NCI-H1694 treated with DMSO at 0.1 percent for 48 hours (cell line): Measurements from ENCODE around the gene RTN4R.

ENCODE experiments used
- DNase-seq: peaks from one replicate; lab custom pipeline; 2025; lab: John Stamatoyannopoulos, UW

Gene RTN4R

GRCh38 chr22:20229916-20230775 lies 38.0 kb downstream of the RTN4R start:
- no peak for DNase-seq

GRCh38 chr22:20228939-20229272 lies 39.2 kb downstream of the RTN4R start:
- no peak for DNase-seq

DNA sequence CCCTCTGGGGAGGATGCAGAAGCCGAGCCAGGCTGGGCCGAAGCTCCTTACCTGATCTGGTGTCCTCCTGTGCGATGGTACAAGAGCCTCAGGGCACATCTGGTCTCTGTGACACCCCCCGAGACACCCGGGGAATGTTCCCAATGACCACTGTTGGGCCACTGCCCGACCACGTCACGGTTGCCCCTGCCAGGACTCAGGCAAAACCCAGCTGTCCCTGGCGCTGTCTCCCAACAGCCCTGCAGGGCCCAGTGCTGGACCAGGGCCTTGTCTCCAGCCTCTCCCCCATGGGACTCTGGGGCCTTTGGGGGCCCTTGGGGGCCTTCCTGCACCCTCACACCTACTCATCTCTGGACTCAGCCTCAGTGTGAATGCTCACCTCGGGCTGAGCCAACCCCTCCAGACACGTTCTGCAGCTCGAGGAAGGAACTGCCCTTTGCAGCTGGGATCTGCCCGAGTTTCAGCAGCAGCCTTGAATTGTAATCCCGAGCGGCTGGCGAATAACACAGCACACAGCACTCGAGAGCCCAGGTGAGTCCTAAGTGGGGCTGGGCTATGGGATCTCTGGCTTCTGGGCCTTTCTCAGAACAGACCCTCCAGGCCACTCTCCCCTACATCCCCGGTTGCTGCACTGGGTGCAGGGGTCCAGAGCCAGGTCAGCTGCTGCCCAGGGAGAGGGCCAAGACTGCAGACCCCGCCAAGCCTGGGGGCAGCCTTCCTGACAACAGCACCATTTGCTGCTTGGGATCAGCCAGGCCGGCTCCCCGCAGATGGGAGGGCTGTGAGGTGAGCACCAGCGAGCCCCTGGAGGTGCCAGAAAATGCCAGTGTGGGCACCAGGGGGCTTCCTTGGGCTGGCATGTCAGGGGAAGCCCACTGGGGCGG lies 39.8 kb downstream of the RTN4R start:
- no peak for DNase-seq

DNA sequence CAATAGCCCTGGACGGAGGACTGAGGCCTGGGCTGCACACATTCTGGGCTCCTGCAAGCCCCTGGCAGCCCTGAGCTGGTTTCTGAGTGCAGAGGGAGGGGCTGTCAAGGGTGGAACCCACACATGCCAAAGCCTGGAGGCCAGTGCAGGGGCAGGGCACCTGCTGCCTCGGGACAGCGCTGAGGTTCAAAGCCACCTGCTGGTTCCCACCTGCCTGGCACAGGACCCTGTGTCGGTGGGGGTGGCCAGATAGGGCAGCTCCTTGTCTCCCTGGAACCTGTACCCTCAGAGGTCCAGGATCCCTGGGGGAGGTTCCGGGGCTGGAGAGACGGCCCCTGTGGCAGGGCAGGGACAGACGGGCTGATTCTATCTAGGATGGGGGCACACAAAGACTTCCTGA lies 40.8 kb downstream of the RTN4R start:
- no peak for DNase-seq

DNA sequence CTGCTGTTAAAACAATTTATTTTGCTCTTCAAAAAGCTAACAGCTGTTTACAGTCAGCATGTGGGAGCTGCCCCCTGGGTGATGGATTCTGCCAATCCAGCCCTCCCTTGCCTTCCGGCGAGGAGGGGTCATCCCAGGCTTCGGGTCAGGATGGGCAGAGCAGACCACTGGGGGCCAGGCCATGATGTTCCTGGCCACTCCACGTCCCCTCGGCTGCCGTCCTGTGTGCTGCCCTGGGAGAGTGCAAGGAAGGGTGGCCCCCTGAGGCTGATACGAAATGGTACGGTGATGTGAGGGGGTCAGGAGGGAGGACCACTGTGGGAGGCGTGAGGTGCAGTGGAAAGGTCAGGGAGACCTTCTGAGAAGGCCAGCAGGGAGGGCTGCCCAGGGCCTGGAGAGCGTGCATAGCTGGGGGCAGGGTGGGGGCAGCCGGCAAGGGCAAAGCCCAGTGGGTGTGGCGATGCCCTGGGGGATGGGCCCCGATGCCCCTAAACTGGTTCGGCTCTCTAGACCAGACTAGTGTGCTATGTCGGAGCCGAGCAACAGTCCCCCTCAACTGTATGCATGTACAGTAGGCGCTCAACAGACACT lies 41.3 kb downstream of the RTN4R start:
- DNase-seq = no peak

DNA sequence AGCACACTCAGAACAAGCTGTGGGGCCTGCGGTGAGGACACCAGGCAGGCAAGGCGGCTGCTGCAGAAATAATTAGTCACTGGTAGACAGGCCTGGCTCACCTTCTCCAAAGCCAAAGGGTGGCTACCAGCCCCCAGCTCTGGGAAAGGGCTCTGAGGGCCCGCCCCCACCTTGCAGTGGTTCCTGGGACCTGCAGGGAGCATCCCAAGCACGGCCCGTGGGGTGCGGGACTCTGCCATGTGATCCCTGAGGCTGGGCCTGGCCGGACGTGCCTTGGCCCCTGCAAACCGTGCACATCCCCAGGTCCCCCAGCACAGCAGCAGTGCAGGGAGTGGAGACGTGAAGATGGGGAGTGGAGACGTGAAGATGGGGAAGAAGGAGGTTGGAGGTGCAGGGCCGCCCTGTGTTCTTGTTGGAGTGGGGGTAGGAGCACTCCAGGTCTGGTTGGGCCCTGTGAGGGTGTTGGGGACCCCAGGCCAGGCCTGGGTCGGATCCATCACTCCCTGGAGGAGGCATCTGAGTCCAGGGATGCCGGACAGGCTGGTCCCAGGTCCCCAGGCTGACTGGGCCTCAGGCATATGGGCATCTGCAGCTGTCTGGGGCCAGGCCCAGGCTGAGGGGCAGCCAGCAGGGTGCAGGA lies 41.9 kb downstream of the RTN4R start:
- DNase-seq = no peak

DNA sequence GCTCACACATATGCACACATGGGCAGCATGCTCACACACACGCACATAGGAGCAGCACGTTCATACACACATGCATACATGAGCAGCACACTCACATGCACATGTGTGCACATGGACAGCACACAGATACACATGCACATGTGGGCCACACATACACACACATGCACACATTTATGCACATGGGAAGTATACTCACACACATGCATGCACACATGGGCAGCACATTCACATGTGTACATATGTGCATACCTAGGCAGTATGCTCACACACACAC lies 42.5 kb downstream of the RTN4R start:
- no peak for DNase-seq

- no peak for DNase-seq
These were observed 43.0 kb downstream of the RTN4R start for GRCh38 chr22:20224917-20225692.

DNA sequence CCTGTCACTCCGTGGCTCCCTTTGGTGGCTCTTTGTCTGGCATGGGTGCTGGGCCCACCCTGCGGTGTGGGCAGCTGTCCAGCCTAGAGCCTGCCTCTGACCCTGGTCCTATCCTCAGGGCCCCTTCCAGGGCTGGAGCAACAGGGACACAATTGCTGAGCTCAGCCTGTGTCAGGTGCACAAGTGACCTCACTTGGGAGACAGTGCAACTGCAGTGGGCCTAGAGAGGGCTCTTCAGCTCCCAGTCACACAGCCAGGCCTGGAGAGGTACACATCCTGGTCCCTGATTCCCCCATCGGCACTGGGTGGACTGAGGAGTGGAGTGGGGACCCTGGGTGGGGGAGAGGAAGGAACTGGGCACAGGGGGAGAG lies 43.9 kb downstream of the RTN4R start:
- DNase-seq = no peak

- DNase-seq = no peak
These were observed 44.5 kb downstream of the RTN4R start for GRCh38 chr22:20223421-20224255.

DNA sequence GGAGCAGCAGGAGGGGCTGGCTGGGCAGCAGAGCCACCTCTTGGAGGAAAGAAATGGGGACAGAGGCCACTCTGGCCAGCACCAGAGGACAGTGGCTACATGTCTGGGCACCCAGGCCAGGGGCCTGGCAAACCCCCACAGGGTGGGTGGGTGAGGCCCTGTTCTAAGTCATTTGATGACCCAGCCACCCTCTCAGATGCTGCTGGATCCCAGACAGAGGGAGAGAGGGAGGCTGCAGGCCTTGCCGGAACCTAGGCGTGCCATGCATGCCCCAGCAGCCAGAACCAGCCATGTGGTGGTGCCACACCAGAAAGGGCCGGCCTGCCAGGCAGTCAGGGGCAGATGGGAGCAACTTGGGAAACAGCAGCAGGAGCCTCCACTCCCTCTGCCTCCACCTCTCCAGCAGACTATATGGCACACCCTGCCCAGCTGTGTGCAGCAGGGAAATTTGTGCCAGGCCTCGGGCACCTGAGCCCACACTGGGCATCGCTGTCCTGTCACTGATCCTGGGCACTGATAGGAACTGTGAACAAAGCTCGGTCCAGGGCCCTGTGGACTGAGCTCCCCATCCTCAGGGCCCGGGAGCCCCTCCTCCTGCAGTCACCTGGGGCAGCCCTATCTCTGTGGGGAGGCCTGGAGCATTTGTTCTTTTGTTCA lies 45.2 kb downstream of the RTN4R start:
- no peak for DNase-seq

DNA sequence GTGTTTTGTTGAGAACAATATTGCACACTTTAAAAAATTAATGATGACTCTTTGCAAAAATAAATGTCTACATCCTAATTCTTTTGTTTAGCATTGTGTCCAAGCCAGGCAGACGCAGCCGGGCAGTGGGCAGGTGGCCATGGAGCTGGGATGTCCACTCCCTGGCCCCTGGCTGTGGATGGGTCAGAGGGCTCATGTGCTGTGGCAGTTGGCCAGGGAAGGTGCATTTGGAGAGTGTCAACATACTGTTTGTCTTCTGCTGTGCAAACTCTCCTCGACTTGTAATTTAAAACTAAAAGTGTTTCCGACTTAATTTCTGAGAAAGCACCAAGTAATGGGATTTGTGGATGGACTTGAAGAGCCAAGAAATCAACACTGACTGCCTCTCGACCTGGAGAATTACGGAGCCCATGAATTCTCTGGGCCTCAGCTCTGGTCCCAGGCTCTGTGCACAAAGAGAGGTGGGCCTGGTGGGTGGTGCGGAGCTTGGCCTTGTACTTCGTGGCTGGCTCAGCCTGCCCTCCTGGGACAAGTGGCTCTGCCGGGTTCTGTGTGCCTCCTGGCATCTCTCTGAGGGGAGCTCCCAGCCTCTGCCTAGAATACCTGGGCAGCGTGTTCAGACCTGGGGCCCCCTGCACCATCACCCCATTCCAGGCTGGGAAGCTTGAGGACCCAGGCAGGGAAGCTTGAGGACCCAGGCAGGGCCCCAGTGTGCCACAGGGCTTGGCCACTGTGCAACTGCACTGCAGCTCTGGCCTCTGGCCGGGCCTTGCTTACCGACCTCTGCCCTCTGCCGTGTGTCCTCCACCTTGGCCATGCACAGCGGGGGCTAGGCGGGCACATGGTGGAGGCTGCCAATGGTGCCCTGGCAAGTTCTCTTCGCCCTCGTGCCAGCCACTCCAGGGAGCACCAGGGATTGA lies 46.4 kb downstream of the RTN4R start:
- DNase-seq = no peak

GRCh38 chr22:20220629-20221026 lies 47.5 kb downstream of the RTN4R start:
- no peak for DNase-seq

DNA sequence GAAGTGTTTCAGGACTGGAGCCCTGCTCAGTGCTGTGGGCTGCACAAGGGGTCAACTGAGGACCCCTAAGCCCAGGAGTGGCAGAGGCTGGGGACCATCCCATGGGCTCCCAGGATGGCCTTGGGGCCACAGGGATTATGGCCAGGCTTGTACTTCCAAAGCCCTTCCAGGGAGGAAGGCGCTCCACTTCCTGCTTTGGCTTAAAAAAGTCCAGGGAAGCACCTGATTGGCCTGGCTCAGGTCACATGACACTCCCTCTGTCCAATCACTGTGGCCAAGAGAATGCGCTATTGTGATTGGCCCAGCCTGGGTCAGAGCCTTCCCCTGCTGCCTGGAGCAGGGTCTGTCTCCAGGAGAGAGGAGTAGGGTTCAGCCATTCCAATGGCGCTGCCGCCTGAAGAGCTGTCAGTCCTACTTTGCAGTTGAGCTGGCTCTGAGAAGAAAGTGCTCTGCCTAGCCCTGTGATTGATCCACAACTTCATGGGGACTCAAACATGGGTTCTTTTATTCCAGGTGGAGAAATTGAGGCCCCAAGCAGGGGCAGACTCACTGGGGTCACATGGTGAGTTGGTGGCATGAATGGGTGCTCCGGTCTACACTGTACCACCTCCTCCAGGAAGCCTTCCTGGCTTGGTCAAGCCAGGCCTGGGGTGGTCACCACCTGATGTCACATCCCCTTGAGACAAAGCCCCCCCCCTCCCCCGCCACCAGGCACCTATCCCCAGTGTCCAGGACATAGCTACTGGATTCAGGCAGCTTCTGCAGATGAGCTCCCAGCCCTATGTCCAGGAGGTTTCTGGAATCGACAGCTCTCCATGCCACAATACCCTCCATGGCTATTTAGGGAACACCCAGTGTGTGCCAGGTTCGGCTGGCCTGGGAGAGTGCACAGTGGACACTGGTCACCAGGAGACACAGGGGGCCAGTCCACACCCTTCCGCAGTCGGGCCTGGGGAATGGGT lies 48.2 kb downstream of the RTN4R start:
- no peak for DNase-seq

DNA sequence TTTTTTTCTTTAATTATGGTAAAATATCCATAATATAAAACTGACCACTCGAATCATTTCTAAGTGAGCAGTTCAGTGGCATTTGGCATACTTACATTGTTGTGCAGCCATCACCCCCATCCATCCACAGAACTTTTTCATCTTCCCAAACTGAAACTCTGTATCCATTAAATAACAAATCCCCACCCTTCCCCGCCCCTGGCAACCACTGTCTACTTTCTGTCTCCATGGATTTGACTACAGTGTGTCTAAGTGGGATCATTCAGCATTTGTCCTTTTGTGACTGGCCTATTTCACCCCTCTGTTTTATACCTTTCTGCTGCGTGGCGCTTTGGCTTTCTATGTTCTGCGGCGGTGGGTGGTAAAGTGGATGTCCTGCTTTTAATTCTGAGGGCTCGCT lies 49.1 kb downstream of the RTN4R start:
- DNase-seq = no peak

DNA sequence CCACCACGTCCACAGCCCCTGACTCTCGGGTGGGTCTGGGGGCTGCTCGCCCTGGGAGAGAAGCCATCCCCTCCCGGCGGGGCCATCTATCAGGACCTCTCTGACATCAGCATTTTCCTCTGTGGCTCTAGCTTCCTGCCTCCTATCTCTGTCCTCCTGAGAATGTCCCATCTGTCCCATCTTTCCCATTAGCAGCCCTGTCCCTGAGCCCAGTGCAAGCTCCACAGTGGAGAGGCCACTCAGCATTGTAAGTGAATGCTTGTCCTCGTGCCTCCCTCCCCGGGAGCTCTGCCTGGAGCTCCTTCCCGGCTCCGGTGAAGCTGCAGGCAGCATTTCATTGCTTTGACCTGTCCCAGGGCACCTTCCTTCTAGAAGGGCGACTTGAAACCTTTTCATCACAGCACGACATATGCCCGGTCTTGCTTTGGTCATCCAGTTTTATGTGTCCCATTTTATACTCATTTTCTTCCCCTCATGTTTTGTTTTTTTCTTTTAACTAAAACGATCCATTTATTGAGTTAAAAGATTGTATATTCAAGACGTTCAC lies 49.7 kb downstream of the RTN4R start:
- DNase-seq = no peak

DNA sequence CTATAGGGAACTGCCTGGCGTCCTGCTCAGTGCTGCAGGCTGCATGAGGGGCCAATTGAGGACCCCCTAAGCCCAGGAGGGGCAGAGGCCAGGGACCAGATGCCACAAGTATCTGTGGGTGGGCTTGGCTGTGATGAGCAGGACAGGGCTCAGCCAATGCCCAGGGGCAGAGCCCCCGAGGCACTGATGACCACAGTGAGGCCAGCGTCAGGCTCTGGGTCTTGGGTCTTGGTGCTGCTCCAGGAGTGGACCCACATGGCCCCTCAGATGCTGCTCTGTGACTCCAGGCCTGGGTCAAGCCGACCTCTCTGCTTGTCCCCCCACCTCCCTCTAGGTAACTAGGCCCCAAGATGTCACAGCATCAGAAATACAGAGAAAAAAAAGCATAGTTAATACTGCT lies 50.6 kb downstream of the RTN4R start:
- no peak for DNase-seq
